Measurements from ENCODE around the gene WT1. TPM values are rescaled to one million over a fixed set of nuclear protein-coding genes. Genes with fewer than 3 reads are reported as not detected.
A peak's percentile ranks its signal among the peaks of the same experiment; 100 is the strongest.

The WT1 gene
- total RNA-seq, 1 donor from 2014 or later = 2.6 TPM

- intact Hi-C loops (cut with micrococcal nuclease) = no loop called here
Measured at GRCh38 chr11:32348502-32348901, 86.8 kb downstream of the WT1 start.

GRCh38 chr11:32344946-32345345, 90.4 kb downstream of the WT1 start:
- DNase-seq (no peak), ATAC-seq (no peak)
- intact Hi-C loops (cut with micrococcal nuclease) = no loop called here

More at GRCh38 chr11:32348502-32348901, 86.8 kb downstream of the WT1 start:
- ATAC-seq (no peak), DNase-seq (no peak)

- no peak for ATAC-seq
- intact Hi-C loops (cut with micrococcal nuclease) = no loop called here
- no peak for DNase-seq
Measured at GRCh38 chr11:32343325-32344008, 91.9 kb downstream of the WT1 start.

- DNase-seq (no peak), ATAC-seq (peak; percentile 84)
- intact Hi-C loops (cut with micrococcal nuclease) = no loop called here
Measured at GRCh38 chr11:32341620-32342613, 93.4 kb downstream of the WT1 start.

GRCh38 chr11:32340181-32340580, 95.2 kb downstream of the WT1 start:
- DNase-seq = no peak
- intact Hi-C loops (cut with micrococcal nuclease) = no loop called here
- no peak for ATAC-seq

Other genes with a start within 250 kb of the WT1 start
- gene EIF3M, start 148.3 kb upstream of the WT1 start, total RNA-seq = 198 TPM